ENCODE data around the gene PIGQ.

PIGQ gene

GRCh38 chr16:540645-541340, 29.0 kb upstream of the PIGQ start:
- no peak overlapping the region for H3K4me3 ChIP-seq (replicated peaks in 1 of 2; ENCODE audit: low read depth in 2 of 2, low read length in 2 of 2)
- no peak for DNase-seq (ENCODE audit: low read depth in 2 of 2)
- TF ChIP-seq CTCF (IDR thresholded peaks at IDR 0.05; ENCODE audit: low read depth, low read length), result no peak

GRCh38 chr16:543301-544164, 26.2 kb upstream of the PIGQ start:
- DNase-seq (ENCODE audit: low read depth in 2 of 2), result no peak
- TF ChIP-seq CTCF (IDR thresholded peaks at IDR 0.05; ENCODE audit: low read depth, low read length), result no peak
- H3K4me3 ChIP-seq (replicated peaks in 1 of 2; ENCODE audit: low read depth in 2 of 2, low read length in 2 of 2), result no peak overlapping the region

DNA sequence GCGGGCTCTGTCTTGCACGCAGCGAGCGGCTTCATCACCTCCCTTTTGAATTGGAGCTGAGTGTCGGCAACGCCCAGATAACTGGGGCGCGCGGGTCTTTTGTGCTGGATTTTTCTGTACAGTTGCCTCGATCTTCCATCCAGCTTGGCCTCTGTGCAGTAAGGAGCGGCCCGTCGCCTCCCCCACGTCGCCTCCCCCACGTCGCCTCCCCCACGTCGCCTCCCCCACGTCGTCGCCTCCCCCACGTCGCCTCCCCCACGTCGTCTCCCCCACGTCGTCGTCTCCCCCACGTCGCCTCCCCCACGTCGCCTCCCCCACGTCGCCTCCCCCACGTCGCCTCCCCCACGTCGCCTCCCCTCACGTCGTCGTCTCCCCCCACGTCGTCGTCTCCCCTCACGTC, 25.3 kb upstream of the PIGQ start:
- no peak for TF ChIP-seq CTCF (IDR thresholded peaks at IDR 0.05; ENCODE audit: low read depth, low read length)
- no peak for DNase-seq (ENCODE audit: low read depth in 2 of 2)
- H3K4me3 ChIP-seq (replicated peaks in 1 of 2; ENCODE audit: low read depth in 2 of 2, low read length in 2 of 2), result no peak overlapping the region

GRCh38 chr16:546909-547770, 22.6 kb upstream of the PIGQ start:
- peak; percentile 46 to 57 for DNase-seq (ENCODE audit: low read depth in 2 of 2)
- no peak overlapping the region for H3K4me3 ChIP-seq (replicated peaks in 1 of 2; ENCODE audit: low read depth in 2 of 2, low read length in 2 of 2)
- TF ChIP-seq CTCF (IDR thresholded peaks at IDR 0.05; ENCODE audit: low read depth, low read length), result peak; percentile 56

DNA sequence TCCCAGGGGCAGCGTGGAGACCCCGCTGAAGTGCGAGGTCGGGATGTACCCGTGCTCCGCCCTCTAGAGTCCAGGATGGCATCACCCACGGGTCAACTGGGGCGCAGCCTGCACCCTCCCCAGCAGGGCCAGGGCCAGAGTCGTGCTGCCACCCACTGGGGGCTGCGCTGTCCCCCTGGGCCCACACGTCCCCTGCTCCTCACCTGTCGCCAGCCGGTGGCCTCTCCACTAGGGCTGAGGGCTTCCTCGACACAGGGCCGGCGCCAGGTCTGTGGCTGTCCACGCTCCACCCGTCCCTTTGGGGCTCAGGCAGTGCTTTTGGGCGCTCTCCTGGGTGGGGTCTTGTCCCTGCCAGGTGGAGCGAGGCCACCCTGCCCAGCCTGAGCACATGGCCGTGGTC, 21.2 kb upstream of the PIGQ start:
- TF ChIP-seq CTCF (IDR thresholded peaks at IDR 0.05; ENCODE audit: low read depth, low read length), result no peak
- no peak overlapping the region for H3K4me3 ChIP-seq (replicated peaks in 1 of 2; ENCODE audit: low read depth in 2 of 2, low read length in 2 of 2)
- DNase-seq (ENCODE audit: low read depth in 2 of 2), result no peak

- DNase-seq (ENCODE audit: low read depth in 2 of 2), result no peak
- TF ChIP-seq CTCF (IDR thresholded peaks at IDR 0.05; ENCODE audit: low read depth, low read length), result no peak
- no peak overlapping the region for H3K4me3 ChIP-seq (replicated peaks in 1 of 2; ENCODE audit: low read depth in 2 of 2, low read length in 2 of 2)
Observed at GRCh38 chr16:549544-550263, 20.1 kb upstream of the PIGQ start.

Data from cardiac fibroblast (primary cell).